Upper lobe of left lung (tissue), 6 donors: ENCODE results near the gene TJAP1. TPM values are rescaled to one million over a fixed set of nuclear protein-coding genes. Genes with fewer than 3 reads are reported as not detected.

Source experiments
- ATAC-seq, 2 donors: fragments of 200-7000 bp; cut with Tn5 transposase; one replicate each; pipeline ENCODE4 v1.9.1; 2022; ENCODE audit warnings: mild to moderate bottlenecking in 2 of 2, moderate library complexity in 2 of 2; ENCODE audit not compliant: low FRiP score in 2 of 2
- DNase-seq, 2 donors: peaks; one replicate each; pipeline ENCODE4 v3.0.0-alpha.2; 2019 to 2020
- H3K27ac ChIP-seq, 4 donors: fragments of 200-600 bp; sonication (generic); one replicate each; pipeline ENCODE4 v1.5.1; 2016 to 2019
- H3K27me3 ChIP-seq, 4 donors: fragments of 200-600 bp; sonication (generic); one replicate each; pipeline ENCODE4 v1.5.1; 2017 to 2019
- H3K36me3 ChIP-seq, 4 donors: fragments of 200-600 bp; sonication (generic); one replicate each; pipeline ENCODE4 v1.5.1; 2016 to 2019
- H3K4me1 ChIP-seq, 4 donors: fragments of 200-600 bp; sonication (generic); one replicate each; pipeline ENCODE4 v1.5.1; 2018 to 2019
- H3K4me3 ChIP-seq, 4 donors: fragments of 200-600 bp; sonication (generic); one replicate each; pipeline ENCODE4 v1.5.1; 2017 to 2019; ENCODE audit warnings: mild to moderate bottlenecking in 2 of 4, moderate library complexity in 1 of 4
- H3K9me3 ChIP-seq, 4 donors: fragments of 200-600 bp; sonication (generic); one replicate each; pipeline ENCODE4 v1.5.1; 2018 to 2019
- EP300 ChIP-seq, 4 donors: sonication (generic); formaldehyde crosslinking; IDR thresholded peaks; one replicate each; pipeline ENCODE4 v1.5.1; 2017; ENCODE audit warnings: antibody characterized with exemption in 4 of 4, control low read depth in 2 of 4
- WGBS, 2 donors: methylation state at CpG; one replicate each; pipeline ENCODE4 v1.1.5; 2017 to 2018; 5-methylcytosine and 5-hydroxymethylcytosine counted together
- small RNA-seq, 4 donors: library from RNA; depleted of rRNA; stranded (forward); fragments of <200 nt; gene quantifications; one replicate each; pipeline ENCODE3, GENCODE V24; 2016
- total RNA-seq, 6 donors: library from RNA; depleted of rRNA in 4 of 6; stranded (reverse); fragments of >200 nt in 4 of 6; gene quantifications; one replicate each; pipeline versions ENCODE4 v1.1.0 to v1.2.1, GENCODE V29; 2016 to 2021
- TF ChIP-seq, protein P1 (sequence below), 6 experiments: fragments of 450-650 bp in 4 of 6; fragments of 200-600 bp in 2 of 6; sonication (generic) in 2 of 6; IDR thresholded peaks; one replicate each; pipeline ENCODE4 v1.5.1; 2016 to 2019; ENCODE audit warnings: antibody characterized with exemption in 6 of 6
- donor health status: DM: no; HTN: no; CAD: no; lungs with moderate emphysema.
- donor health status: DM: no; HTN: yes; CAD: no; lungs with severe emphysema.

TJAP1 gene
- total RNA-seq, 6 donors from 2014 or later: 22.2 to 57.6 (median 31.1) TPM

DNA sequence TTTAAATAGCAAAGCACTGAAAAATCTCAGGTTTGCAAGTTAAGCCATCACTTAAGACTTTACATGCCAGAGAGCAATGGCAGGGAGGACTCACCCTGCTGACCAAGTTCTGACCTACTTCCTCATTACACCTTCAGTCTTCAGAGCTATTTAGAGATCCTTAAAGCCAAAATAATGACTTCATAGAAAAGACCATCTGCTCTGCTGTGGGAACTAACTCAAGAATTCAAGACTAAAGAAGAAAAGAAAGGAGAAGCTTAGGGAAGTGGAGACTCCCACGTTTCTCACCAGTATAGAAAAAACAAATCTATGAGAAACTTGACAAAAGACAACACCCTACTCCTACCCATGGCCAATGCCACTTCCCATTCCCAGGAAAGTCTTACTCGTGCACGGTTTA lies 69.9 kb downstream of the TJAP1 start:
- Histone ChIP-seq H3K9me3 (no peaks in the 10 kb centered on the region), H3K4me1 (no peaks in the 10 kb centered on the region), H3K27ac (no peak overlapping the region), H3K36me3 (peaks cover 3 to 100% (median 79%) of the 10 kb centered on the region in 4 donors), H3K27me3 (no peaks in the 10 kb centered on the region), H3K4me3 (no peak overlapping the region)
- DNase-seq (no peak), ATAC-seq (no peak)
- TF ChIP-seq, protein P1, sequence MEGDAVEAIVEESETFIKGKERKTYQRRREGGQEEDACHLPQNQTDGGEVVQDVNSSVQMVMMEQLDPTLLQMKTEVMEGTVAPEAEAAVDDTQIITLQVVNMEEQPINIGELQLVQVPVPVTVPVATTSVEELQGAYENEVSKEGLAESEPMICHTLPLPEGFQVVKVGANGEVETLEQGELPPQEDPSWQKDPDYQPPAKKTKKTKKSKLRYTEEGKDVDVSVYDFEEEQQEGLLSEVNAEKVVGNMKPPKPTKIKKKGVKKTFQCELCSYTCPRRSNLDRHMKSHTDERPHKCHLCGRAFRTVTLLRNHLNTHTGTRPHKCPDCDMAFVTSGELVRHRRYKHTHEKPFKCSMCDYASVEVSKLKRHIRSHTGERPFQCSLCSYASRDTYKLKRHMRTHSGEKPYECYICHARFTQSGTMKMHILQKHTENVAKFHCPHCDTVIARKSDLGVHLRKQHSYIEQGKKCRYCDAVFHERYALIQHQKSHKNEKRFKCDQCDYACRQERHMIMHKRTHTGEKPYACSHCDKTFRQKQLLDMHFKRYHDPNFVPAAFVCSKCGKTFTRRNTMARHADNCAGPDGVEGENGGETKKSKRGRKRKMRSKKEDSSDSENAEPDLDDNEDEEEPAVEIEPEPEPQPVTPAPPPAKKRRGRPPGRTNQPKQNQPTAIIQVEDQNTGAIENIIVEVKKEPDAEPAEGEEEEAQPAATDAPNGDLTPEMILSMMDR (IDR thresholded peaks at IDR 0.05): no peak
- TF ChIP-seq EP300 (IDR thresholded peaks at IDR 0.05): no peak
- WGBS, 2 donors: 83 to 95% methylated on average over 3 of the region's 3 CpGs

Small RNAs within 50 kb of the gene (small RNA-seq; reads per million reads assigned to genes)
- gene MIR6780B: 0 reads per million in 4 donors
- 0 reads per million in 4 donors for gene RF00426
- gene RNU6-1113P: 0 reads per million in 4 donors

Other genes starting within 250 kb of the TJAP1 start
- gene DNPH1, start 248.1 kb upstream of the TJAP1 start, total RNA-seq: 10 to 100 TPM; 15.7 to 63.4 (median 44.4) TPM
- under 1 TPM in 4 of 6 donors, not detected in 2; 0.06 to 0.20 (median 0.11) TPM for gene TTBK1, start 234.1 kb upstream of the TJAP1 start, total RNA-seq
- gene SLC22A7, start 179.3 kb upstream of the TJAP1 start, total RNA-seq: not detected
- 1 to 10 TPM in 1 of 6 donors, not detected in 5; 1.5 TPM for gene CRIP3, start 168.7 kb upstream of the TJAP1 start, total RNA-seq
- 10 to 100 TPM; 10.3 to 19.9 (median 15.3) TPM for gene ZNF318, start 107.9 kb upstream of the TJAP1 start, total RNA-seq
- gene ABCC10, start 50.0 kb upstream of the TJAP1 start, total RNA-seq: 10 to 100 TPM; 18.8 to 75.4 (median 34.2) TPM
- 1 to 10 TPM in 2 of 6 donors, under 1 TPM in 2, not detected in 2; 0.34 to 2.4 (median 1.2) TPM for gene DLK2, start 22.0 kb upstream of the TJAP1 start, total RNA-seq
- gene LRRC73, start 32.8 kb downstream of the TJAP1 start, total RNA-seq: 1 to 10 TPM in 5 of 6 donors, under 1 TPM in 1; 0.34 to 3.4 (median 2.5) TPM
- 100 to 1,000 TPM; 103 to 170 (median 125) TPM for gene YIPF3, start 39.4 kb downstream of the TJAP1 start, total RNA-seq
- gene POLR1C, start 39.5 kb downstream of the TJAP1 start, total RNA-seq: 10 to 100 TPM; 14.2 to 41.4 (median 24.5) TPM
- 10 to 100 TPM; 17.9 to 48.2 (median 25.1) TPM for gene XPO5, start 98.5 kb downstream of the TJAP1 start, total RNA-seq
- gene POLH, start 98.6 kb downstream of the TJAP1 start, total RNA-seq: 10 to 100 TPM in 5 of 6 donors, 1 to 10 TPM in 1; 9.1 to 27.5 (median 19.8) TPM
- gene GTPBP2, start 151.7 kb downstream of the TJAP1 start, total RNA-seq: 100 to 1,000 TPM in 1 of 6 donors, 10 to 100 TPM in 5; 41.3 to 128 (median 78.1) TPM
- 10 to 100 TPM; 16.8 to 66.4 (median 24.9) TPM for gene MAD2L1BP, start 158.3 kb downstream of the TJAP1 start, total RNA-seq
- gene RSPH9, start 167.5 kb downstream of the TJAP1 start, total RNA-seq: 1 to 10 TPM in 5 of 6 donors, under 1 TPM in 1; 0.20 to 4.2 (median 2.1) TPM
- 10 to 100 TPM; 21.0 to 45.6 (median 33.4) TPM for gene MRPS18A, start 210.2 kb downstream of the TJAP1 start, total RNA-seq